Lower leg skin (tissue), 4 donors: ENCODE measurements around the gene LFNG. TPM values are rescaled to one million over a fixed set of nuclear protein-coding genes. Genes with fewer than 3 reads are reported as not detected.

Source experiments
- DNase-seq, 2 donors: peaks; one replicate each; pipeline ENCODE4 v3.0.0-alpha.2; 2019; ENCODE audit warnings: low spot score in 2 of 2
- H3K4me3 ChIP-seq: fragments of 200-600 bp; sonication (generic); 2 replicates; pipeline ENCODE4 v1.5.1; 2017; ENCODE audit warnings: mild to moderate bottlenecking, low read depth; ENCODE audit not compliant: poor library complexity, severe bottlenecking
- POLR2A ChIP-seq, 2 donors: fragments of 450-650 bp; IDR thresholded peaks; one replicate each; pipeline ENCODE4 v1.6.1; 2016 to 2017; ENCODE audit warnings: antibody characterized with exemption in 2 of 2, mild to moderate bottlenecking in 1 of 2, moderate library complexity in 1 of 2
- WGBS, 2 donors: methylation state at CpG; one replicate each; pipeline ENCODE4 v1.1.5; 2018; 5-methylcytosine and 5-hydroxymethylcytosine counted together
- intact Hi-C: fragments of 100-400 bp; cut with DNase I; formaldehyde crosslinking; loops from one replicate; pipeline ENCODE4 v1.15.0; 2023; ENCODE audit warnings: low total_unique reads
- total RNA-seq, 4 donors: library from RNA; depleted of rRNA; stranded (reverse); fragments of >200 nt; gene quantifications; one replicate each; pipeline ENCODE4 v1.1.0, GENCODE V29; 2016
- TF ChIP-seq, protein P1 (sequence below), 3 donors: fragments of 450-650 bp; IDR thresholded peaks; one replicate each; pipeline ENCODE4 v1.5.1; 2016; ENCODE audit warnings: antibody characterized with exemption in 3 of 3, mild to moderate bottlenecking in 3 of 3, moderate library complexity in 2 of 3

LFNG gene
- total RNA-seq, 4 donors from 2014 or later = 104 to 169 (median 139) TPM

DNA sequence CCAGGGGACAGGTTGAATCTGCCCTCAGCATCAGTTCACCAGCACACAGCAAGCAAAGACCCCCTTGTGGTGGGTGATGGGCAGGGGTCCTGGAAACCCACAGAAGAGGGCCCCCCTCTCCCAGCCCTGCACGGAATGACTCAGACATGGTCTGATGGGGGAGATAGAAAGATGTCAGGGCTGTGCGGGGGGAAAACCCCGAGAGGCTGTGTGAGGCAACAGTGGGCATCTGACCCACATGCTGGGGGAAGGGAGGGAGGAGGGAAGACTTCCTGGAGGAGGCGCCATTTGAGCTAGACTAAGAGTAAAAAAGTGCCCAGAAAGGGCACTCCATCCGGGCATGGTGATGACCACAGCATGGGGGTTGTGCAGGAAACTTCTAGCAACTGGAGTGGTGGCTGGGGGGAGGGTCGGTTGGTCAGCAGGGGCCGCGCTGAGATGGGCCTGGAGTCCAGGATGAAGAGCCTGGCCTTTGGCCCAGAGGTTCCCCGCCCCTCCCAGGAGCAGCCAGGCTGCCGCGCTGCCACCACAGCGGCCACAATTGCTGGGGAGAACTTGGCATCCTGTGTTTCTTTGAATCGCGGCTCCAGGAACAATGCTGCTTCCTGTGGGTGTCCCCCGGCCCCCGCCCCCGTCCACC lies 2.5 kb downstream of the LFNG start:
- no peak for TF ChIP-seq POLR2A (IDR thresholded peaks at IDR 0.05)
- TF ChIP-seq, protein P1, sequence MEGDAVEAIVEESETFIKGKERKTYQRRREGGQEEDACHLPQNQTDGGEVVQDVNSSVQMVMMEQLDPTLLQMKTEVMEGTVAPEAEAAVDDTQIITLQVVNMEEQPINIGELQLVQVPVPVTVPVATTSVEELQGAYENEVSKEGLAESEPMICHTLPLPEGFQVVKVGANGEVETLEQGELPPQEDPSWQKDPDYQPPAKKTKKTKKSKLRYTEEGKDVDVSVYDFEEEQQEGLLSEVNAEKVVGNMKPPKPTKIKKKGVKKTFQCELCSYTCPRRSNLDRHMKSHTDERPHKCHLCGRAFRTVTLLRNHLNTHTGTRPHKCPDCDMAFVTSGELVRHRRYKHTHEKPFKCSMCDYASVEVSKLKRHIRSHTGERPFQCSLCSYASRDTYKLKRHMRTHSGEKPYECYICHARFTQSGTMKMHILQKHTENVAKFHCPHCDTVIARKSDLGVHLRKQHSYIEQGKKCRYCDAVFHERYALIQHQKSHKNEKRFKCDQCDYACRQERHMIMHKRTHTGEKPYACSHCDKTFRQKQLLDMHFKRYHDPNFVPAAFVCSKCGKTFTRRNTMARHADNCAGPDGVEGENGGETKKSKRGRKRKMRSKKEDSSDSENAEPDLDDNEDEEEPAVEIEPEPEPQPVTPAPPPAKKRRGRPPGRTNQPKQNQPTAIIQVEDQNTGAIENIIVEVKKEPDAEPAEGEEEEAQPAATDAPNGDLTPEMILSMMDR (IDR thresholded peaks at IDR 0.05) = no peak
- whole genome bisulfite sequencing, 2 donors = 14 to 15% methylated on average over 11 to 17 of the region's 17 CpGs

DNA sequence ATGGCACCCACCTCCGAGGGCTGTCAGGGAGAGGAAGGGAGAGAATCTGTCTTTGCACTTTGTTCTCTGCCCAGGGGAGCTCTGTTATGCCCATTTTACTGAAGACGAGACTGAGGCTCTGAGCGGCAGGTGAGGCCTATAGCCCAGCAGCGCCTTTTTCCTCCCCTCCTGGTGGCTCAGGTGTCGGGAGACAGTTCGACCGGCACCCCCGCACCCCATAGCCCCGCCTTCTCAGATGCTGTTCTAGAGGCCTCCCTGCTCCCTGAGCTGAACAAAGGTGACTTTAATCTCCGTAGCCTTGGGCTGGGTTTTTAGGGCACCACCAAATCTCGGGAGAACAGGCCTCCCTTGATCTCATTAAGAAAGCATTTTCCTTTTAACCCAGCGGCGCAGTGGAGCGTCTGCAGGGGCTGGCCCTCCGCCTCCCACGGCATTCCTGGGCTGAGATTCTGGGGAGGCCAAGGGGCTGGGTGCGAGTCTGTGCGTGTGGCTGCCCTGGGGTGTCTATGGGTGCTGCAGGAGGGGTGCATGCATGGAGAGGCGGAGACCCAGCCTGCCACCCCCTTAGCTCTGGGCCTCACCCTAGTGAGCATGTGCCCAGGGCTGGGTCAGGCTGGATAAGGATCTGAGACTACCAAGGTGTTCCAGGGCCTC lies 3.3 kb downstream of the LFNG start:
- 26 to 32% methylated on average over 19 of the region's 19 CpGs for WGBS, 2 donors
- DNase-seq = peak in 1 of 2 donors; percentile 89
- H3K4me3 ChIP-seq = peak overlapping the region; percentile 5
- no peak for TF ChIP-seq POLR2A (IDR thresholded peaks at IDR 0.05)
- TF ChIP-seq, protein P1 (IDR thresholded peaks at IDR 0.05) = no peak
- intact Hi-C loops = no loop called here

More for the DNA sequence above, 2.5 kb downstream of the LFNG start:
- peak overlapping the region; percentile 24 for H3K4me3 ChIP-seq
- peak in 1 of 2 donors; percentile 88 for DNase-seq
- intact Hi-C loops = no loop called here

DNA sequence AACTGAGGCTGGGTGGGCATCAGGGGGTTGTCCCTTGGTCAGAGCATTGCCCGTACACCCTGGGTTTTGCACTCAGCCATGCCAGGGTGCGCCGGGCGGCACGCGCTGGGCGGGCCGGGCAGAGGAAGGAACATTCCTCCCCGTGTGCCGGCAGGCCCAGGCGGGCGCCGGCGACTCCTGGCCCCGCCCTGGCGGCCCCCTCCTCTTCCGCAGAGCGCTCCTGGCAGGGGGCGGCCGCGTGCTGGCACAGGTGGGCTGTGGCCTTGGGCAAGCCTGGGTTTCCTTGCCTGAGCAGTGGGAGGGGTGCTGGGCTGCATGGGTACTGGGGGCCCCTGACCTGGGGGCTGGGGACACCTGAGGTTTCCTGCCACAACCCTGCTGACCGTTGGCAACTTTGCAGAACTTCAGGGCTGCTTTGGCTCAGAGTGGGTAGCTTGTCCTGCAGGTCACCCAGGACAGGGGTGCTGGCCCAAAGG lies 3.9 kb downstream of the LFNG start:
- intact Hi-C loops = no loop called here
- H3K4me3 ChIP-seq = no peak overlapping the region
- peak in 1 of 2 donors; percentile 88 for DNase-seq
- WGBS, 2 donors = 32 to 46% methylated on average over 17 to 22 of the region's 22 CpGs
- no peak for TF ChIP-seq POLR2A (IDR thresholded peaks at IDR 0.05)
- TF ChIP-seq, protein P1 (IDR thresholded peaks at IDR 0.05) = no peak

DNA sequence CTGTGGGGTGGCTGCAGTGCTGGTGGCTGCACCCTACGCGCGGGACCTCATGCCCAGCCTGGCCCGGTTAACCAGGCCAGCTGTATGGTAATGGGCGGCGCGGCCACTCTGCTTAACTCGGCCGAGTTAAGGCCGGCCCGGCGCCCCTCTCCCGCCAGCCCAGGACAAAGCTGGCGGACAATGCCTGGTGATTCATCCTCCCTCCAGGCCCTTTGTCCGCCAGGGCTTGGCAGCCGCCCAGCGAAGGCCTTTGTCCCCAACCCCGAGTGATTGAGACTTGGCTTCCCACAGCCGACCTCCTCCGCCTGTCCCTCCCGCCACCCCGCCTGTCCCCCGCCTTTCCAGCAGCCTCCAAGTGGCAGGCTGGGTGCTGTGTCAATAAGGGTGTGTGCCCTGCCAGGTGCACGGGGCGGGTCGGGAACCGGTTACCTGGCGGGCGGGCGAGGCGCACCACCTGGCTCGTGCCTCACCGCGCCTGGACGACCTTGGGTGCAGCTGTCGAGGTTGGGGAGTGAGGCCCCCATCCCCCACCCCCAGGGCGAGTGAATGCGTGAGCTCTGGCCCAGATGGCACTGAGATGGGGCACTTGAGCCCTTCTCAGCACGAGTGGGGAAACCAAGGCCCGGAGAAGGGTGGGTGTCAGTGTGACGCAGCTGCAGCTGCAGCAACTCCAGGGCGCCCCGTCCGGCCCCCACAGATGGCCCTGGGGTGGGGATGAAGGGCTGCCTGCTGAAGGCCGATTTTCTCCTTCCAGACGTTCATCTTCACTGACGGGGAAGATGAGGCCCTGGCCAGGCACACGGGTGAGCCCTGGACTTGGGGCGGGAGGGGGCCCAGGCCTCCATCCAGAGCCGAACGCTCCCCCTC lies 4.6 kb downstream of the LFNG start:
- TF ChIP-seq, protein P1 (IDR thresholded peaks at IDR 0.05) = no peak
- no peak for TF ChIP-seq POLR2A (IDR thresholded peaks at IDR 0.05)
- WGBS, 2 donors = 30 to 34% methylated on average over 17 to 24 of the region's 51 CpGs
- no peak overlapping the region for H3K4me3 ChIP-seq
- DNase-seq = peak; percentile 82 to 96
- intact Hi-C loops = no loop called here

DNA sequence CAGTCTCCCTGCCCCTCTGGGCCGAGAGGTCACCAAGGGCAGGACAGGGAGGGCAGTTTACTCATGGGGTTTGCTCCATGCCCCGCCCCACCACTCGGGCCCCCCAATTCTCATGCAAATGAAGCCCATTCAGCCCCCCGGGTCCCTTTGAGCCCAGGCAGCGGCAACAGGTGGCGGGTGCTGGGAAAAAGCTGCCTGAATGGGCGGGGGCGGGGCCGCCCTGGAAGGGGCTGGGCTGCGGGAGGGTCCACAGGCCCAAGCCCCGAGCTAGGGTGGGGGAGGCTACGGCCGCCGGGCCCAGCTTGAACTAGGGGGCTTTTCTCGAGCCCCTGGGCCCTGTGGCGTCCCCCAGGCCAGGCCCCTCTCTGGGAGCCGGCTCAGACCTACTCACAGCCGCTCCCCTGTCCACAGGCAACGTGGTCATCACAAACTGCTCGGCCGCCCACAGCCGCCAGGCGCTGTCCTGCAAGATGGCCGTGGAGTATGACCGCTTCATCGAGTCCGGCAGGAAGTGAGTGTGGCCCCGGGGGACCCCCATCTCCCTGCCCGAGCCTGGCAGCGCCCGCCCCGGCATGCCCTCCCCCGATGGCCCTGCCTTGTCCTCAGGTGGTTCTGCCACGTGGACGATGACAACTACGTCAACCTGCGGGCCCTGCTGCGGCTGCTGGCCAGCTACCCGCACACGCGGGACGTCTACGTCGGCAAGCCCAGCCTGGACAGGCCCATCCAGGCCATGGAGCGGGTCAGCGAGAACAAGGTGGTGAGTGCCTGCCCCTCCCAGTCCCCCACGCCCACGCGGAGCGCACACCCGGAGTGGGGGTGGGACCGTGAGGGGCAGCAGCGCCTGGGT lies 5.5 kb downstream of the LFNG start:
- peak in 1 of 2 donors; percentile 88 for DNase-seq

More for the DNA sequence above, 5.5 kb downstream of the LFNG start:
- TF ChIP-seq, protein P1 (IDR thresholded peaks at IDR 0.05) = no peak
- TF ChIP-seq POLR2A (IDR thresholded peaks at IDR 0.05) = no peak
- intact Hi-C loops = no loop called here
- 53 to 54% methylated on average over 36 to 49 of the region's 53 CpGs for WGBS, 2 donors
- H3K4me3 ChIP-seq = no peak overlapping the region
